Measurements from ENCODE around the gene C1orf115. TPM values are rescaled to one million over a fixed set of nuclear protein-coding genes. Genes with fewer than 3 reads are reported as not detected.

C1orf115 gene
- total RNA-seq, 1 experiment from 2014 or later, result 5.6 TPM

GRCh38 chr1:220705782-220706181 is 15.6 kb downstream of the C1orf115 start:
- no TSS peak for BruUV-seq (replicated peaks)
- no peak for TF ChIP-seq EZH2 (IDR thresholded peaks at IDR 0.05; ENCODE audit: low read depth)
- TF ChIP-seq, protein P1, sequence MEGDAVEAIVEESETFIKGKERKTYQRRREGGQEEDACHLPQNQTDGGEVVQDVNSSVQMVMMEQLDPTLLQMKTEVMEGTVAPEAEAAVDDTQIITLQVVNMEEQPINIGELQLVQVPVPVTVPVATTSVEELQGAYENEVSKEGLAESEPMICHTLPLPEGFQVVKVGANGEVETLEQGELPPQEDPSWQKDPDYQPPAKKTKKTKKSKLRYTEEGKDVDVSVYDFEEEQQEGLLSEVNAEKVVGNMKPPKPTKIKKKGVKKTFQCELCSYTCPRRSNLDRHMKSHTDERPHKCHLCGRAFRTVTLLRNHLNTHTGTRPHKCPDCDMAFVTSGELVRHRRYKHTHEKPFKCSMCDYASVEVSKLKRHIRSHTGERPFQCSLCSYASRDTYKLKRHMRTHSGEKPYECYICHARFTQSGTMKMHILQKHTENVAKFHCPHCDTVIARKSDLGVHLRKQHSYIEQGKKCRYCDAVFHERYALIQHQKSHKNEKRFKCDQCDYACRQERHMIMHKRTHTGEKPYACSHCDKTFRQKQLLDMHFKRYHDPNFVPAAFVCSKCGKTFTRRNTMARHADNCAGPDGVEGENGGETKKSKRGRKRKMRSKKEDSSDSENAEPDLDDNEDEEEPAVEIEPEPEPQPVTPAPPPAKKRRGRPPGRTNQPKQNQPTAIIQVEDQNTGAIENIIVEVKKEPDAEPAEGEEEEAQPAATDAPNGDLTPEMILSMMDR (conservative IDR thresholded peaks at IDR 0.05), result no peak
- DNase-seq, result no peak

GRCh38 chr1:220706480-220706879 is 16.3 kb downstream of the C1orf115 start:
- no peak overlapping the region for H3K4me2 ChIP-seq
- intact Hi-C loops (cut with micrococcal nuclease; ENCODE audit: unreplicated experiment), result no loop called here
- H3K4me3 ChIP-seq, result no peak overlapping the region
- no peaks in the 10 kb centered on the region for H3K9me3 ChIP-seq (ENCODE audit: insufficient read depth, low read depth)
- no peaks in the 10 kb centered on the region for H3K27me3 ChIP-seq (ENCODE audit: insufficient read depth, low read depth)
- H3K4me1 ChIP-seq (replicated peaks; ENCODE audit: insufficient read depth), result no peaks in the 10 kb centered on the region
- H3K27ac ChIP-seq, result no peak overlapping the region
- H3F3A ChIP-seq (ENCODE audit: insufficient read depth, low read depth), result no peaks in the 10 kb centered on the region
- H4K20me1 ChIP-seq (ENCODE audit: insufficient read depth), result no peaks in the 10 kb centered on the region
- no peak for TF ChIP-seq EZH2 (IDR thresholded peaks at IDR 0.05; ENCODE audit: low read depth)
- TF ChIP-seq, protein P1 (conservative IDR thresholded peaks at IDR 0.05), result no peak
- DNase-seq, result no peak
- CTCF ChIA-PET, result no interaction called here
- POLR2A ChIA-PET (ENCODE audit: unreplicated experiment), result interaction anchor here (0.6 kb wide), 1 partner anchor 14 kb away, joined by 6 read pairs; no protein-coding TSS in a partner anchor
- no peaks in the 10 kb centered on the region for H3K36me3 ChIP-seq (ENCODE audit: low read depth)
- no peak overlapping the region for H2AFZ ChIP-seq
- no TSS peak for BruUV-seq (replicated peaks)
- no peaks in the 10 kb centered on the region for H3K9me2 ChIP-seq (ENCODE audit: insufficient read depth)
- H3K79me2 ChIP-seq (ENCODE audit: low read depth), result no peaks in the 10 kb centered on the region

More at GRCh38 chr1:220705782-220706181, 15.6 kb downstream of the C1orf115 start:
- Histone ChIP-seq H4K20me1 (ENCODE audit: insufficient read depth) (no peaks in the 10 kb centered on the region), H3K79me2 (ENCODE audit: low read depth) (no peaks in the 10 kb centered on the region), H3K36me3 (ENCODE audit: low read depth) (no peaks in the 10 kb centered on the region), H3F3A (ENCODE audit: insufficient read depth, low read depth) (no peaks in the 10 kb centered on the region), H2AFZ (no peak overlapping the region), H3K27ac (no peak overlapping the region), H3K9me3 (ENCODE audit: insufficient read depth, low read depth) (no peaks in the 10 kb centered on the region), H3K9me2 (ENCODE audit: insufficient read depth) (no peaks in the 10 kb centered on the region), H3K4me2 (no peak overlapping the region), H3K4me1 (replicated peaks; ENCODE audit: insufficient read depth) (peaks cover 2% of the 10 kb centered on the region; the same call in 1 of the 2 replicates), H3K27me3 (ENCODE audit: insufficient read depth, low read depth) (no peaks in the 10 kb centered on the region), H3K4me3 (no peak overlapping the region)
- ChIA-PET CTCF (no interaction called here), POLR2A (ENCODE audit: unreplicated experiment) (no interaction called here)
- intact Hi-C loops (cut with micrococcal nuclease; ENCODE audit: unreplicated experiment), result no loop called here

DNA sequence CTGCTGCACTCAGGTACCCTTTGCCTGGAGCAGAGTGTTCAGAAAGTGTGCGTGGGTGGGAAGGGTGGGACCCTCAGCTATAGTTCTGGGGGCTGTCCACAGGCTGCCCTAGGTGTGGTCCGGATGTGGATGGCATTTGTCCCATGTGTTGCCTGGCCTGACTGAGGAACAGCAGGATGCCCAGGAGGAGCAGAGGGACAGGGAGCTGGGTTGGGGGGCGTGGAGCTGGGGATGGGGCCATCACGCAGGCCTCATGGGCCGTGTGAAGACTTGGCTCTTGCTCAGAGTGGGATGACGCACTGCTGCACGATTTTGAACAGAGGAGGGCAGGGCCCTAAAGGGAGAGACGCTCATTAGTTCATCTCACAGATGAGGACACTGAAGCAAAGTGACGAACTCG is 17.0 kb downstream of the C1orf115 start:
- H3F3A ChIP-seq (ENCODE audit: insufficient read depth, low read depth), result no peaks in the 10 kb centered on the region
- H3K9me3 ChIP-seq (ENCODE audit: insufficient read depth, low read depth), result no peaks in the 10 kb centered on the region
- CTCF ChIA-PET, result no interaction called here
- no peak for DNase-seq
- H3K79me2 ChIP-seq (ENCODE audit: low read depth), result no peaks in the 10 kb centered on the region
- BruUV-seq (replicated peaks), result no TSS peak
- H2AFZ ChIP-seq, result no peak overlapping the region
- no peaks in the 10 kb centered on the region for H3K27me3 ChIP-seq (ENCODE audit: insufficient read depth, low read depth)
- H3K36me3 ChIP-seq (ENCODE audit: low read depth), result no peaks in the 10 kb centered on the region
- POLR2A ChIA-PET (ENCODE audit: unreplicated experiment), result no interaction called here
- no peaks in the 10 kb centered on the region for H3K9me2 ChIP-seq (ENCODE audit: insufficient read depth)
- no peaks in the 10 kb centered on the region for H3K4me1 ChIP-seq (replicated peaks; ENCODE audit: insufficient read depth)
- no peak overlapping the region for H3K4me2 ChIP-seq
- intact Hi-C loops (cut with micrococcal nuclease; ENCODE audit: unreplicated experiment), result no loop called here
- no peak overlapping the region for H3K27ac ChIP-seq
- TF ChIP-seq, protein P1 (conservative IDR thresholded peaks at IDR 0.05), result no peak
- TF ChIP-seq EZH2 (IDR thresholded peaks at IDR 0.05; ENCODE audit: low read depth), result no peak
- no peak overlapping the region for H3K4me3 ChIP-seq
- H4K20me1 ChIP-seq (ENCODE audit: insufficient read depth), result no peaks in the 10 kb centered on the region

All from PC-9 (cell line).